Bone marrow (tissue), 2 donors: ENCODE measurements around the gene MGAT4B.
"Not testable (repeated sequence)": the region's sequence is repeated elsewhere in the genome, so short reads cannot be mapped to it uniquely, and the experiment has no call there.

Experiments used
- DNase-seq, 2 donors: peaks; one replicate each; lab custom pipeline; 2025; lab: John Stamatoyannopoulos, UW

MGAT4B gene

DNA sequence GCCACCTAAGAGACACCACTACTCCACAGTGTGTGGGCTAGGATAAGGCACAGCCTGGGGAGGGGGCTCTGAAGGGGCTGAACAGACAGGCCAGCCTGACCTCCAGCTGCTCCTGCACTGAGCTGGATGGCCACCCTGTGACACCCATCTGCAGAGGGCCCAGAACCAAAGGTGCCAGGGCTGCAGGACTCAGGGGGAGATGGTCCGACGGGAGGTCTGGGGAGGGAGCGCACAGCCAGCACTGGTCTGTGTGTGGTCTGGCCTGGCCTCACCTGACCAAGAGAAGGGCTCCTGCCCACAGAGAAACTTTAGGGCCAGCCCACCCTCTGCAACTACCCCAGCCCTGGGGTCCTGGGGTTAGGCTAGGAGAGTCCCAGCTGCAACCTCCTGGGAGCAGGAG is 12.1 kb downstream of the MGAT4B start:
- DNase-seq, result no peak

DNA sequence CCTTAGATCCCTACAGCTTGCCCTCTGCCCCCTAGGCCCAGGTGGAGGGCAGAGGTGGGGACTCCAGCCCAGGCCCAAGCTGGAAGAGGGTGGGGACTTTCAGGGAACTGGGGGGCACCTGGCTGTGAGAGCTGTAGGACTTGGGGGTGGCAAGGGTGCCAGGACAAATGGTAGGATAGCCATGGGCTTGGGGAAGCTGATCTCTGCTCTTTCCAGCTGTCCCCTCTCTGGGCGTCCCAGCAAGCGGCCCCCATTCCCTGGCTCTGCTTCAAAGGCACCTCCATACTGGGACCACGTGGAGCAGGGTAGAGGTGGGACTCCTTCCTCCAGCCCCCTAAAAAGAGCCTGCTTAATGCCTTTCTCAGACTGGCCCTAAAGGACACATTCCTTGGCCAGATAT is 12.5 kb downstream of the MGAT4B start:
- DNase-seq, result no peak

DNA sequence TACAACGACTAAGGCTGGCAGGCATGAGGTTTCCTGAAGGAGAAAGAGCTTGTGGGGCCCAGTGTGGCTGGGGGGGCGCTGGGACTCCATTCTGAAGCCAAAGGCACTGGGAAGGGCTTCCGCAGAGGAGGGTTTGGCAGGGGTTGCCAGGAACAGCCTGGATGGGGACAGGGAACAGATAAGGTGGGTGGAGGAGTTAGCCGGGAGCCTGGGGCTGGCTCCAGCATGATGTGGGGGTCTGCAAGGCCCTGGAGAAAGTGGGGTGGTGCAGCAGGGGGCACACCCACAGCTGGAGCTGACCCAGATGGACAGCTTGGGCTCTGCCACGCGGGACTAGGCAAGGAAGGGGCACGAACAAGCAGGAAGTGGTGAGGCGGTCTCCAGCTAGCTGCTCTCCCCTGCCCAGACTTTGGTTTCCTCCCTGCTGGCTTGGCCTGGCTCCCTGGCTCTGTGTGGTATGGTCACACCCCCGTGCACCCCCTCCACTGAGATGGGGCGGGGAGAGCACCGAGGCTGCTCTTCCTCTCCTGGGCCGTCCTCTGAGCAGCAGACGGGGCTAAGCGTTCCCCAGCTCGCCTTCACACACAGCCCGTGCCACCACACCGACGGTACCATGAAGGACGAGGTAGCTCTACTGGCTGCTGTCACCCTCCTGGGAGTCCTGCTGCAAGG is 13.1 kb downstream of the MGAT4B start, which contains the start of gene LTC4S:
Gene LTC4S, plus strand, starts transcription at position 519 of the 672 bp plus-strand sequence. Its CDS starts 95 bp downstream, at position 614.
- peak; percentile 43 to 84 for DNase-seq

DNA sequence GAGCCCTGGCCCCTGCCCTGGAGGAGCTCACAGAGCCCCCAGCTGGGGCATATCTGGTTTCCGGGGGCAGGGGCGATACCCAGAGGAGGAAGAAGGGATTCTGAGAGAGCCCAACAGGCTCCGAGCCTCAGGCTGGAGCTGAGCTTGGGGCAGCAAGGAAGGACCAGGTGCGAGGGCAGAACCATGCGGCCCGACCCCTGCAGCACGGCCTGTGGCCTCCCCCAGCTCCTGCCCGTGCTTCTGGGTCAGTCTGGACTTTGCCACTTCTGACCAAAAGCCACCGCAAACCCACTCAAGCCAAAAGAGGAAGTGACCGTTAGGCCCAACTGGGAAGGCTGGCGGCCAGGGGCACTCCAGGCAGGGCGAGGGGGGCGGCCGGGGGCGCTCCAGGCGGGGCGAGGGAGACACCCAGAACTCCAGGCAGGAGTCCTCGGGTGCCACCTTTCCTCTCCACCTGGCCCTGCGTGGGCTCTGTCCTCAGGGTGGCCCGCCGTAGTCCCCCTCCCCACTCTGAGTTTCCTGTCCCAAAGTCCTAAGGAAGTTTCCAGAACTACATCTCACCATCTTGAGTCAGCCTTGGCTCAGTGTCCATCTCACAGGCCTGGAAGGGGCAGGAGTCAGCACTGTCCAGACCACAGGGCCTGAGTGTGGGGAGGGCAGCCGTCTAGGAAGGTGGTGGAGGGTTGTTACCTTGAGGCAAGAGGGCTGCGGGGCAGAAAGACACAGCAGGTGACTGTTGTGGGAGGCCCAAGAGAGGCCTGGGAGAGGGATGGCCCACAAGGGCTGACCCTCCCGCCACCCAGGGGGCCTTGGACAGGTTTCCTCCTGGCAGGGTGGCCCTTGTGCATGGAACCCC is 13.8 kb downstream of the MGAT4B start:
- no peak for DNase-seq

DNA sequence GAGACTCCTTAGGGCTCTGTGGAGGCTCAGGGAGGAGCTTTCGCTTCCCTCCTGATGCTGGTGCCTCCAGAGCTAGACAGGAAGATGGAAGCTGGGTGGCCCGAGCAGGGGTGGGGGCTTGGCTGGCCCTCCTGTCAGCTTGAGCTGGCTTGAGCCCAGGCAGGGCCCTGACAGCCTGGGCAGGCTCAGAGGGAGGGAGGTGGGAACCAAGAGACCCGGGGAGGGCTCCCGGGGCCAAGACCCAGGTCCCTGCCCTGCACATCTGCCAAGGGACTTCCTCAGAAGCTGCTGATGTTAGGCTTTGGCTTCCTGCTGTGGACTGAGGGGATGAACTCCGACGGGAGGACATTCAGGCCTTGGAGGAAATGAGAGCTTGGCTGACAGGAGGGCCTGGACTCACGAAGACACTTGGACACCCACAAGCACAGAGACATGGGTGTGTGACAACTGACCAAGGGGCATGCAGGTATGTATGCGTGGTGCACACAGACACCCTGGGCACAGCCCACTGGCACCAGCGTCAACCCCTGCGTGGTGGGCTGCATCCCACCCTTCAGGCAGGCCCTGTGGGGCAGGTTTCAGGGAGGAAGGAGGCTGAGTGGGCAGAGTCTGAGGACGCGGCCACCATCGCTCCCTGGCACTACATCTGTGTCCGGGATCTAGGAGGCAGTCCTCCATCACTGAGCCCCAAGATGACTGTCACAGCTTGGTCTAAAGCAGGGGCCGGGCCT is 14.6 kb downstream of the MGAT4B start:
- peak in 1 of 2 donors; percentile 20 for DNase-seq

DNA sequence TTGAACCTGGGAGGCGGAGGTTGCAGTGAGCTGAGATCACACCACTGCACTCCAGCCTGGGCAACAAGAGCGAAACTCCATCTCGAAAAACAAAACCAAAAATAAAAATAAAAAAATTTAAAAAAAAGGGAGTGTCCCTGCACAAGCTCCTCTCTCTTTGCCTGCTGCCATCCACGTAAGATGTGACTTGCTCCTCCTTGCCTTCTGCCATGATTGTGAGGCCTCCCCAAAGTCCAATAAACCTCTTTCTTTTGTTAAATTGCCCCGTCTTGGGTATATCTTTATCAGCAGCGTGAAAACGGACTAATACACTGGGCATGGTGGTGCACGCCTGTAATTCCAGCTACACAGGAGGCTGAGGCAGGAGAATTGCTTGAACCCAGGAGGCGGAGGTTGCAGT is 17.4 kb downstream of the MGAT4B start:
- DNase-seq, result not testable (repeated sequence)

DNA sequence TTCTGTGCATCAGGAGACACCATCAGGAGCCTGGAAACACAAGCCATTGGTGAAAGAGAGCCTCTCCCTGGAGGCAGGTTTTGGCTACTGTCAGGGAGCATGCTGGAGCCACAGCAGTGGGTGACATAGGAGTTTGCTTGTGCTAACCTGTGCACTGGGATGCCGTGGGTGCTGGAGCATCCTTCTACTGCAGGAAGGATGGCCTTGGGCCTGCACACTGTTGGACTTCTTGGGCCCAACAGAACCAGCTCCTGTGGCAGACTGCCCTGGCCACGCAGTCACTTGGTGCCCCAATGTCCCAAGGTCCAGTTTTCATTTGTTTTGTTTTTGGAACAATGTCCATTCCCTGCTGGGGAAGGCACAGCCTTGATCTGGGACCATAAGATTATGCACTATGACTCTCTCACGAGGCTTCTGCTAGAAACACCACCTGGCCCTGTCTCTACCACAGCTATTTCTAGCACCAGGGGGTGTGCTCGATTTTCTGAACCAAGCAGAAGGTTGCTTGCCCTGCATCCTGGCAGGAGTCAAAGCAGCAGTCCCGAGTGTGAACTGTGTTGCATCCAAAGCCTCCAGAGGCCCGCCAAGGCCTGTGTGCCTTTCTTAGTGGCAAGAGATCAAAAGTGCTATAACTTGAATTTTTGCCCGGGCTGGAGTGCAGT is 18.3 kb downstream of the MGAT4B start:
- no peak for DNase-seq

DNA sequence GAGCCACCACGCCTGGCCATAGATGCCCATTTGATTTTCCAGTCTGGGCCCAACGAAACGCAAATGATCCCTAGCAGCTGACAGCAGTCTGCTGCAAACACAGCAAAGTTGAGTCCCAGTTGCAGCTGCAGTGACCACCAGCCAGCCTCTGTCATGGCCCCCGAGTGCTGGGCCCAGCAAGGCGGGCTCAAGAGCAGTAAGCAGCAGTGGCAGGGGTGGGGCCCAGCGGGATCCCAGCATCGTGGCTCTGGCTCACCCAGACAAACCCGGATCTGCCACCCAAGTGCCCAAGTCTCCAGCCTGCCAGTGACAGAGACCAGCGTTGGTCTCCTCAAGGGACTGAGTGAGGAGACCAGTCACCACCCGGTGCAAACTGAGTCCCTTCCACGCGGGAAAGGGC is 19.8 kb downstream of the MGAT4B start:
- no peak for DNase-seq

DNA sequence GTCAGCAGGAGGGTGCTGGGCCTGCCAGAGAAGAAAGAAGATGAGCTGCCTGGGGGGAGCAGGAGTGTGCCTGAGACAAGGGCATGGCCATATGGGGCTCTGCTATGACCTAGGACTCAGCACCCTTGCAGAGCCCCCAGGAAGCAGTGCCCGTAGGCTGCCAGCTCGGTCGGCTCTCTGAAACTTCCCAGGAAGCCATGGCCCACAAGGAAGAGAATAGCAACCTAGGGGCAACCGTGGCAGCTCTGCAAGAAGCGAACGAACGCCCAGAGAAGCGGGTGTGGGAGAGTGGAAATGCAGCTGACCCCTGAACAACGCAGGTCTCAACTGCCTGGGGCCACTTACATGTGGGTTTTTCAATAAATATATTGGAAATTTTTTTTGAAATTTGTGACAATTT is 23.5 kb downstream of the MGAT4B start:
- no peak for DNase-seq

DNA sequence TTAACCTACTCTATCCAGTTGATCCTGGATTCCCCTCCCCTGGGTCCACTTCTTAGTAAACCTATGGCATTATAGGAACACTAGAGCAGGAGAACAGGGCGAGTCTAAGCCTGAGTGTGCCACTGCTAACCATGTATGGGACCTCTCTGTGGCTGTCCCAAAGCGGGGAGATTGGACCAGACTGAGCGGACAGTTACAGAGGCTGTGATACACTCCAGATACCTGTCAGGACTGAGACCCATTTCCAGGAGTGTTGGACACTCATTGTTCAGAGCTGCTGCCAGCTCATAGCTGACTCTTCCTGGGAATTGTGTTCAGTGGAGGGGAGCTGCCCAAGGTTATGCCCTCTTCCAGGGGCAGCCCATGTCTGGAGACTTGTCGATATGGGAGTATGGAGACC is 24.8 kb downstream of the MGAT4B start:
- no peak for DNase-seq

DNA sequence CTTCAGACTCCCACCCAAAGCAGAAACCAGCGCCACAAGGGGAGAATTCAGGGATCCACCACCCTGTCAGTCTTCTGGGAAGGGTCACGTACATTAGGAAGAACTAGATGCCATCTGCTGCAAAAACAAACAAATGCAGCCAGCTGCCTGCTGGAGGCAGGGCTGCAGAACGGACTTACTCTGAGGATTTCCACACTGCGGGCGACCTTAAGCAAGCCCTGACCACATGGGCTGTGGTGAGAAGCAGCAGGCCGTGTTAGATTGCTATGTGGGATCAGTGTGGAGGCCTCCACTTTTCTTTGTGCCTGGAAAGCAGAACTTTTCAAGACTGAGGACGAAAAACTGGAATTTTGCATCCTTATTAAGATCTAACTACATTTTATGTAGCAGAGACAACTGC is 26.3 kb downstream of the MGAT4B start:
- DNase-seq, result no peak

DNA sequence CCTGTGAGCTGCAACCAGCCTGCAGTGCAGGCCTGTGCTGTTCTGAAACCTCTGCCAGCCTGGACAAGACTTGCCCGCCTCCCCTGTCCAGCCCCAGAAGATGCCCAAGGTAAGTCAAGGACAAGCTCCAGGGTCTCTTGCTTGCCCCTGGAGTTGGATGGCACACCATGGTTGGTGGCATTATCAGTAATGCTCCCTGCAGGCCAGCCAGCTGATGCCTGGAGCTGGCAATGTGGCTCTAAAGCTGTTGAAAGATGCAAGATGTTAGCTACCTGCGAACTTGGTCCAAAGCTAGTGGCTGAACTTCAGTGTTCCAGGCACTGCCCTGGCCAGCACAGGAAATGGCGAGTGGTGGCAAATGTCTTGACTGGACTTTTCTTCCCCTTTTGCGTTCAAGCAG is 26.8 kb downstream of the MGAT4B start:
- DNase-seq, result no peak

DNA sequence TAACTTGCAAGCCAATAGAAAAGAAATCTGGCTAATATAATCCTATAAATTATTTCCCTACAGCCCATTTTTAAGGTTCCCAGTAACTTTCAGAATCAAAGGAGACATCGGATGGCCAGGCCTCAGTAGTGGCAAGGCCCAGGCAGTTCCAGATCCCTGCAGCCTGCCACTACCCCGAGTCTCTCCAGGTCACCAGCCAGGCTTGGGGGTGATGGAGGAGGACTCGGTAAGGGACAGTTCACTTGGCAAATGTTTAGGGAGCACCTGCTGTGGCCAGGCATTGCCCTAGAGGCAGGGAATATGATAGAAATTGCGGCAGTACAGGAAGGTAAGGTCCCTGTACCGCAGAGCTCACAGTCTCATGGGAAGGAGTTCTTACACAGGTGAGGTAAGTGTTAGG is 28.1 kb downstream of the MGAT4B start:
- no peak for DNase-seq

DNA sequence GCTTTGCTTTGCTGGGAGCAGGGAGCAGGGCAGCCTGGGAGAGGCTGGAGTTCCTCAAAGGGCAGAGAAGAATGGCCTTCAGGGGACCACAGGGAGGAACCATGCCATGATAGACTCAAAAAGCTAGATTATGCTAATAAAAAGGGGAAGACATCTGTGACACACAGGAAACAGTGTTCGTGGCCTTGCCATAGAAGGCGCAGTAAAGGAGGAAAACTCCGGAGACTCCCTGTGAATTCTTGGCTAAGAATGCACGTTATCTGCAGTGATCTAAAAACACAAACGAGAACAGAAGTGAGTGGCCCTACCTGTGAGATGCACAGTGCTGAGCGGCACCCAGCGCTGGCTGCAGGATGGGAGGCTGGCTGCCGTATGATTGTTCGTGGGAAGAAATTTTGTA is 28.8 kb downstream of the MGAT4B start:
- DNase-seq, result no peak

DNA sequence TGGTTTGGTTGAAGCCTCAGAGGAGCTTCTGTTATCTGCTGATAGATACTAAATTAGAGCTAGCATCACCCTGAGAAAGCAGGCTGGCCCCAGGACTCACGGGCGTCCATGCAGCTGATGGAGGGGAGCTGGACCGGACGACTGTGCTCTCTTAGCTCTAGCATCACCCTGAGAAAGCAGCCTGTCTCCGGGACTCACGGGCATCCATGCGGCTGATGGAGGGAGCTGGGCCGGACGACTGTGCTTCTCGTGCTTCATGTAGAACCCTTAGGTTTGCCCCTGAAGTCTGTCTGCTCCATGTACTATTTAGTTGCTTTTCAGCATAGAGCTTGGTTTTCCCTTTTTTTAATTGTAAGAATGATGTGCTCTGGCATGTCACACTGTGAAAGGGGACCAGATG is 29.2 kb downstream of the MGAT4B start:
- no peak for DNase-seq

DNA sequence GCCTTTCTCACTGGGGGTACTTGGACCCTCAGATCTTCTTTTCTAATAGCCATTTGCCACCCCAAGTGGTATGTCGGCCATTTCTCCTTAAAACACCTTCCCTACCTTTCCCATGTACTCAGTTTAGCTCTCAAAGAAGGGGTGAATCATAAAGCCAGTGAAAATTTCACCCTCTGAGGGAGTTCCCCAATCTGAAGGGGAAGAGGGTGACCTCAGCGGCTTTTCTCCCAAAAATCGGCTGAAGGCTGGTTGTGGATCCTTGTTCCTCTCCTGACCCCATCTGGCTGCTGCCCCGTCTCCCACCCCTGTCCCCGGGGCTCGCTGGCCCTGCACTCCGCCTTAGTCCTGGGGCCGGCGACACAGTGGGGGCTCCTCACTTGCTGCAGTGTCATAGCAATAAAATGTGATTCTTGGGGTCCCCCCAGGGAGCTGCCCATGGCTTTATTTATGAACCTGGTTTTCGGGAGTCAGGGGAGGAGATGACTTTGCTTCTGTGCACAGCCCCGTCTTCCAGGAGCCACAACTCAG is 30.2 kb downstream of the MGAT4B start:
- no peak for DNase-seq

DNA sequence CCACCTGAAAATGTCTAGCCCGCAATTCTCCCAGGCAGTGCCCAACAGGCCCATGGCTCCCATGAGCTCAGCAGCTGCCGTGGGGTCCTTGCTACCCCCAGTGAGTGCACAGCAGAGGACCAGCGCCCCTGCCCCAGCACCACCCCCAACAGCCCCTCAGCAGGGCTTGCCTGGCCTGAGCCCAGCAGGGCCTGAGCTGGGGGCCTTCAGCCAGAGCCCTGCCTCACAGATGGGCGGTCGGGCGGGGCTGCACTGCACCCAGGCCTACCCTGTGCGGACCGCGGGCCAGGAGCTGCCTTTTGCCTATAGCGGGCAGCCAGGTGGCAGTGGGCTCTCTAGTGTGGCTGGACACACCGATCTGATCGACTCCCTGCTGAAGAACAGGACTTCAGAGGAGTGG is 32.2 kb downstream of the MGAT4B start:
- no peak for DNase-seq

DNA sequence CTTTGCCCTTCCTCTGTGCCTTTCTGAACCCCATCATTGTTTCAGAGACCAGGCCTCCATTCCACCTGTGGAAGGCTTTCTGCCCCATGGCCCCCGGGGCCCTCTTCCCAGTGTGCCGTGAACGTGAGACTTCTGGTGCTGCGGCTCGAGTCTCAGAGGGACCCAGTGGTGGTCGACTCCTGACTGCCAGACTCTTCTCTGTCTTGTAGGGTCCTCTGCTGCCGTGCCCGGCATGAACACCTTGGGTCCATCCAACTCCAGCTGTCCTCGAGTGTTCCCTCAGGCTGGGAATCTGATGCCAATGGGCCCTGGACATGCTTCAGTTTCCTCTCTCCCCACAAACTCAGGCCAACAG is 33.0 kb downstream of the MGAT4B start:
- DNase-seq, result no peak

DNA sequence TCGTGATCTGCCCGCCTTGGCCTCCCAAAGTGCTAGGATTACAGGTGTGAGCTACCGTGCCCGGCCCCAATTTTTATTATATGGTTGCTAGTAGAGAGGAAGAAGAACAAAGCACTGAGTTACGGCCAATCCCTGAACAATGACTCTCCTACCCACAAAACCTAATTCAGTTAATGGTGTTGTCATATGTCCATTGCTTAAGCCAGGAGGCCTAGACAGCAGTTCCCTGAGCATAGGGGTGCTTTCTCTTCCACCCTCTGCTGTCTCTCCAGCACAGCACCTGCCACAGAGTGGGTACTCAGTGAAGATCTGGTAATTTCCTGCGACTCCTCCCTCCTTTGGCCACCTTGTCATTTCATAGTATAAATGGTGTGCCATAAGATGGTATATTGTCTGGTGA is 34.3 kb downstream of the MGAT4B start:
- DNase-seq, result no peak

DNA sequence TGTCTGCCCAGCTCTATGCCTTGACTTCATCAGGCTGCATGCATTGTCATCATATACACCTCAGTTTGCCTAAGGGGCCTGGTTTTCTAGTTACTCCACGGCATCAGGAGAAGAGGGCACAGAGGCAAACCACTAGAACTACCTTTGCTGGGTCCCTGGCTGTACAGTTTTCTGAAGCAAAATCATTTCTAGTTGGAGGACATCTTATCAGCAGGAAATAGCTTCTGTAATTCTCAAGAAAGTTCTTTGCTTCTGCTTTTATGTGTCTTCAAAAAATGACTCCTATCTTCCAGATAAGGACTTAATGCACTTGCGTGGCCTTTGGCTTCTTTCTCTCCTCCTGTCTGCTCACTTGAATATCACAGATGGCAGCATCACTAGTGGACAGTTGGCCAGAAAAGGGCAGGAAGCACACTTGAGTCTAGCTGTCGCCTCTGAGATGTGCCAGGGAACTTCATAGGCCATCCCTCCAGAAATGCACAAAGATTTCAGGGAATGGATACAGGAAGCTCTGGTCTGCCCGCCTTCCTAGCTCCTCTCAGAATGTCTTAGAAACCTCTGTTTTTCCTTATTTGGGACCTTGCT is 35.3 kb downstream of the MGAT4B start:
- no peak for DNase-seq

DNA sequence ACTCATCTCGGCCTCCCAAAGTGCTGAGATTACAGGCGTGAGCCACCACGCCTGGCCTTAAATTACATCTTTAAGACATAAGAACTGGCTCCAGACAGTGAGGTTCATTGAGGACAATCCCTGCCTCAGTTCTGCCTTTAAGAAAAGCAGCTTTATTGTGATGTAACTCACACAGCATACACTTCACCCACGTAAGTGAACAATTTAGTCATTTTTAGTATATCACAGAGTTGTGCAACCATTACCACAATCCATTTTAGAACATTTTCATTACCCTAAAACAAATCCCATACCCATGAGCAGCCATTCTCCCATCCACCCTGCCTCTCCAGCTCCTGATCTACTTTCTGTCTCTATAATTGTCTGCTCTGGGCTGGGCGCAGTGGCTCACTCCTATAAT is 36.9 kb downstream of the MGAT4B start:
- DNase-seq, result no peak

DNA sequence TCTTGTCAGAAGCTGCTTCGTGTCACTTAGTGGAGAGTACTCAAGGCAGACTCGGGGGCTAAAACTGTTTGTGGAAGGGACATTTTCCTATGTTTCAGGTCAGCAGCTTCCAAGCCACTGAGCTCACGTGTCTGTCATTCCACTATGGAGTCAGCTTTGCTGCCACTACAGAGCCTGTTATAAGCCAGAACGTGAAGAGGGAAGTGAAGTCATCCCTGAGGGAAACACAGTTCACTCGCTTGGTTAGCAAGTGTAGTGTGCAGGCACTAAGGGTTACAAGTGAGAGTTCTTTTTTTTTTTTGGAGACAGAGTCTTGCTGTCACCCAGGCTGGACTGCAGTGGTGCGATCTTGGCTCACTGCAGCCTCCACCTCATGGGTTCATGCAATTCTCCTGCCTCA is 37.4 kb downstream of the MGAT4B start:
- no peak for DNase-seq
